Middle frontal gyrus (tissue), 1 donor: Measurements from ENCODE around the gene MYH16.
"Not testable (repeated sequence)": the region's sequence is repeated elsewhere in the genome, so short reads cannot be mapped to it uniquely, and the experiment has no call there.

Experiments
- DNase-seq: peaks from one replicate; pipeline ENCODE4 v3.0.0-alpha.2; 2015; ENCODE audit warnings: low spot score; ENCODE audit errors: extremely low spot score

Gene MYH16

DNA sequence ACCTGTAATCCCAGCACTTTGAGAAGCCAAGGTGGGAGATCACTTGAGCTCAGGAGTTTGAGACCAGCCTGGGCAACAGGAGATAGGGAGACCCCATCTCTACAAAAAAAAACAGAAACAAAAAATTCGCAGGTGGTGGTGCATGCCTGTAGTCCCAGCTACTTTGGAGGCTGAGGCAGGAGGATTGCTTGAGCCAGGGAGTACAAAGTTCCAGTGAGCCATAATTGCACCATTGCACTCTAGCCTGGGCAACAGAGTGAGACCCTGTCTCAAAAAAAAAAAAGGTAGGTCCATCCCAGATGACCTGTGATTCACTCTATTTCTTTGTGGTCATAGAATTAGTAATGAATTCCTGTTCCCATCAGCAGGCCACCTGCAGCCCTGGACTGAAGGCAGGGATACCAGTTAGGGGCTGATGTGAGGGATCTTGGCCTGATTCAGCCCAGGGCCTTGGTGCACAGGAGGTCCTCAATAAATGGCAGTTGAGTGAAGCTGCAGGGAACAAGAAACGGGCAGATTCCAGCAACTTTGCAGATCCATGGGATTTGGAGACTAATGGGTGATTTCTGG is at the start of gene MYH16:
TSS of gene MYH16 (plus strand) at position 364 of the 570 bp plus-strand sequence.
- DNase-seq = no peak

DNA sequence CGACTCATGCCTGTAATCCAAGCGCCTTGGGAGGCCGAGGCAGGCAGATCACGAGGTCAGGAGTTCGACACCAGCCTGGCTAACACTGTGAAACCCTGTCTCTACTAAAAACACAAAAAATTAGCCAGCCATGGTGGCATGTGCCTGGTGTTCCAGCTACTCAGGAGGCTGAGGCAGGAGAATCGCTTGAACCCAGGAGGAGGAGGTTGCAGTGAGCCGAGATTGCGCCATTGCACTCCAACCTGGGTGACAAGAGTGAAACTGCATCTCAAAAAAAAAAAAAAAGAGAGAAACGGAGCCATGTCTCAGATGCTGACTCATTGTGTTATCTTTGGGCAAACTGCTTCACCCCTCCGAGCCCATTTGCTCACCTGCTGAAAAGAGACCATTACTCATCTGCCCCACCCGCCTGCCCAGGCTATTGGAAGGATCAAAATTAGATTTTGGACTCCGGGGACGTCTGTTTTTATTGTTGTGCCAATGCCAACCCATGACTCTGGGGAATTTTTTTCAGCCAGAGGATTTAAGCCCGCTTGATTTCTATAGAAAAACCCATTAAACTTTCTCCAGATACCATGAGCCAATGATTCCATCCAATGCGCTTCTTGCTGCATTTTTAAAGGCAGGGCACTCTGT is 48.3 kb upstream of the MYH16 start:
- not testable (repeated sequence) for DNase-seq

DNA sequence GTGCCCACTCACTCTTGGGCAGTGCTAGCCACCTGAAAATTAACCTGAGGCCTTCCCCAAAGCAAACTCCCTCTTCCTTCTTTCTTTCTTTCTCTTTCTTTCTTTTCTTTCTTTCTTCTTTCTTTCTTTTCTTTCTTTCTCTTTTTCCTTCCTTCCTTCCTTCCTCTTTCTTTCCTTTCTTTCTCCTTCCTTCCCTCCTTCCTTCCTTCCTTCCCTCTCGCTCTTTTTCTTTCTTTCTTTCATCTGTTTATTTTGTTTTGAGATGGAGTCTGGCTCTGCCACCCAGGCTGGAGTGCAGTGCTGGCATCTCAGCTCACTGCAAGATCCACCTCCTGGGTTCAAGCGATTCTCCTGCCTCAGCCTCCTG is 47.8 kb upstream of the MYH16 start:
- DNase-seq = no peak

DNA sequence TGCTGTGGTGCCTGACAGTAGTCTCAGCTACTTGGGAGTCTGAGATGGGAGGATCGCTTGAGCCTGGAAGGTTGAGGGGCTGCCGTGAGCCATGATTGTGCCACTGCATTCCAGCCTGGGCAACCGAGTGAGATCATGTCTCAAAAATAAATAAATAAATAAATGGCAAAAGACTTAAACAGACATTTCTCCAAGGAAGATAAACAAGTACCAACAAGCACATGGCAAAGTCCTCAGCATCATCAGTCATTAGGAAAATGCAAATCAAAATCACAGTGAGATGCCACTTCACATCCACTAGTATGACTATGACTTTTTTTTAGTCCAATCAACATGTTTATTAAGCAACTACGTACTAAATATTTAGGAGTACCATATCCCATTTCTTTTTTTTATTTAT is 43.4 kb upstream of the MYH16 start:
- no peak for DNase-seq

DNA sequence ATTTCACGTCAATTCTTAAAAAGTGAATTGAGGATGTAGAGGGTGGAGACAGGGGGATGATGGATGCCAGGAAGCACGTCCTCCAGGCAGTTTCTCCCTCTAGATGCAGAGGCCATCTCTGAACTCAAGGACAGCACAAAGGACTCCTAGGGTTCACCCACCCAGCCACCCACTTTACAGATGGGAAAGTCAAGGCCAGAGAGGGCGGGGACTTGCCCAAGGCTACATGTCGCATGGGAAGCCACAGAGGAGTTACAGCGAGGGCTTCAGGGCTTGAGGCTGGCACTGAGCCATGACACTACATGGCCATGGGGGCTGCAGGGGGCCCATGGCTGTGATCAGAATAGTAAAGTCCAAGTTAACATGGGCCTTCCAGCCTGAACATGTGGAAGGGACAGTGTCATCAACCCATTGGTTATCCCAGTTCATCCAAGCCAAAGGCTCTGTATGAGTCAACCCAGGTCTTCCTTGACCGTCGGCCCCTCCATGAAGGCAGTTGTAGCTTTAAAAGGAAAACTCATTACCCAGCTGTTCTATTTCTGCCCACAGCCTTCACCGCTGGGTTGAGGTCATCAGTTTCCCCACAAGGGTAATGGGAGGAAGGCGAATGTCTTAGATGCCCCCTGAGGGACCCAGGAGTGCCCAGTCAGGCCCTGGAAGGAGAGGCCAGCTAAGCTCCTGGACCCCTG is 40.4 kb upstream of the MYH16 start:
- DNase-seq = no peak

DNA sequence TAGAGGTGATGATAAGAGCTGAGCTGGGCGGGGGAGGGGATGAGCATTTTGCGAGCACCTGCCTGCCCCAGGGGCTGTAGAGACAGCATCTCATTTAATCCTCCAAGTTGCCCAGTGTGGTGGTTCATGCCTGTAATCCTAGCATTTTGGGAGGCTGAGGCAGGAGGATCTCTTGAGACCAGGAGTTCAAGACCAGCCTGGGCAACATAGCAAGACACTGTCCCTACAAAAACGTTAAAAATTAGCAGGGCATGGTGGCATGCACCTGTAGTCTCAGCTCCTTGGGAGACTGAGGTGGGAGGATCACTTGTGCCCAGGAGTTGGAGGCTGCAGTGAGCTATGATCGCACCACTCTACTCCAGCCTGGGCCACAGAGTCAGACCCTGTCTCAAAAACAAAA is 39.7 kb upstream of the MYH16 start:
- not testable (repeated sequence) for DNase-seq

DNA sequence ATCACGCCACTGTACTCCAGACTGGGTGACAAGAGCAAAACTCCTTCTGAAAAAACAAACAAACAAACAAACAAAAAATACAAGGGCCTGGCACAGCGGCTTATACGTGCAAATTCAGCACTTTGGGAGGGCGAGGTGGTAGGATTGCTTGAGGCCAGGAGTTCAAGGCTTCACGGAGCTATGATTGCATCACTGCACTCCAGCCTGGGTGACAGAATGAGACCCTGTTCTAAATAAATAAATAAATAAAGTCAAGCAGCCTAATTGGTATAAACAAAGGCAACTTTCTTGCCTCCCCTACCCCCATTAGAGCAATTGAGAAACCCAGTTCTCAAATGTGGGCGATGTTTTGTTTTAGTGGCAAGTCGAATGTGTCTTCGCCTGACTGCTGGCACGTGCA is 38.5 kb upstream of the MYH16 start:
- DNase-seq = no peak

DNA sequence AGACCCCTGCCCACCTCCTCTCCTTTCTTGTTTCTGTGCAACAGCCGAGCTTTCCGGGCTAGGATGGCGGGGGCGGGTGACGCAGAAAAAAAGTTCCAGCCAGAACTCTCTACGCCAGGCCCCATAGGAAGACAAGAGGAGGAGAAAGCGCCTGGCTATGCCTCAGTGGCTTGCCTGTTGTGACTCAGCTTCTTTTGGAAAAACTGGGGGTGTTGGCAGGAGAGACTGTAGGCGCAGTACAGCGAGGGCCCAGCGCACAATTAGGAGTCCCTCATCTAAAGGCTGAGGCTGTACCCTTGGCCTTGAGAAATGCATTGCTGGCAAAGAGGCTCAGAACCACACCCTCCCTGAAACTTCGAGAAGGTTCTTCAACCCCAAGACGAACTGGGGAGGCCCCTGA is 36.7 kb upstream of the MYH16 start:
- DNase-seq = no peak

DNA sequence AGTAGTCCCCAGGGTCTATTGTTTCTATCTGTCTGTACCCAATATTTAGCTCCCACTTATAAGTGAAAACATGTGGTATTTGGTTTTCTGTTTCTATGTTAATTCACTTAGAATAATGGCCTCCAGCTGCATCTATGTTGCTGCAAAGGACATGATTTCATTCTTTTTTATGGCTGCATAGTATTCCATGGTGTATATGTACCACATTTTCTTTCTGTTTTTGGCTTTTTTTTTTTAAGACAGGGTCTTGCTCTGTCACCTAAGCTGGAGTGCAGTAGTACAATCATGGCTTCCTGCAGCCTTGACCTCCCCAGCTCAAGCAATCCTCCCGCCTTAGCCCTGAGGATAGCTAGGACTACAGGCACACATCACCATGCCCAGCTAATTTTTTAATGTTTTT is 34.8 kb upstream of the MYH16 start:
- DNase-seq = not testable (repeated sequence)

DNA sequence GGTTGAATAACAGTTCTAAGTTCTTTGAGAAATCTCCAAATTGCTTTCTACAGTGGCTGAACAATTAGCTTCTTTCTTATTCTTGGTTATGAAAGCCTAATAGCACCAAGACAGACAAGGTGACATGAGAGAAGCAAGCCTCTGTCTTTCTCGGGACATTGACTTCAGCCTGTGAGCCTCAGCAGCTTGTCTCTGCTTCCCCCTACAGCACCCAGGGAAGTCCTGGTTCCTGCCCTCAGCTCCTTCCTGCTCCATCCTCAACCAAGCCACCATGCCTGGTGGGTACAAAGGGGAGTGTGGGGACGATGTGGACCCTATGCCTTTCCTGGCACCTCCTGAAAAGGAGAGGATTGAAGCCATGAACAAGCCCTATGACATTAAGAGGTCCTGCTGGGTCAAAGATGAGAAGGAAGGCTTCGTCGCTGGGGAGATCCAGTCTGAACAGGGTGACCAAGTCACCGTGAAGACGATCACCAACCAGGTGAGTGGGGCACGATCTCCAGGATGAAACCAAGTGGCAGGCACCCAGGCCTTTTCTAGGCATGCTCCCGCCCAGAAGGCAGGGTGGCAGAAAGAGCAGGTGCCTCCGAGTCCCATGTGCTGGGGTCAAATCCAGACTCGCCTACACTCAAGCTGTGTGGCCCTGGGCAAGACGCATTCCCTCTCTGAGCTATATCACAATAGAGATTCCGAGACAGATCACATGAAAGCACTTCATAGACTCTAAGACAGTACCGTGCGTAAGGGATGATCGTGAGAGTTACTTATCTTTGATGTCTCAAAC is 33.9 kb upstream of the MYH16 start:
- DNase-seq = no peak

DNA sequence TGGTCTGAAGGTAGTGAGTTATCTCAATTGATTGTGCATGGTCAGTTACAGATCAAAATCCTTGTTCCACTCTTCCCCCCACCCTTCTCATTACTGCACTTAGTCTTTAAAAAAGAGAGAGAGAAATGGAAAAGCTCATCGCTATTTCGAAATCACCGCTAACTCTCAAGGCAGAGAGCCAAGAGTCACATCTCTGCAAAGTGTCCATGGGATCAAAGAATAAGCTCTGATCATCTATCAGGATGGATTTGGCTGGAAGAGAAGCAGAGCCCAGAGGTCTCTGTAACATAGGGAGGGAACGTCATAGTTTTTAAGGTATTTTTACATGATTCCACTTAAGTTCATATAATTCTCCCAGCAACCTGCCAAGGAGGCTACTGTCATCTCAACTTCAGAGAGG is 30.0 kb upstream of the MYH16 start:
- no peak for DNase-seq

DNA sequence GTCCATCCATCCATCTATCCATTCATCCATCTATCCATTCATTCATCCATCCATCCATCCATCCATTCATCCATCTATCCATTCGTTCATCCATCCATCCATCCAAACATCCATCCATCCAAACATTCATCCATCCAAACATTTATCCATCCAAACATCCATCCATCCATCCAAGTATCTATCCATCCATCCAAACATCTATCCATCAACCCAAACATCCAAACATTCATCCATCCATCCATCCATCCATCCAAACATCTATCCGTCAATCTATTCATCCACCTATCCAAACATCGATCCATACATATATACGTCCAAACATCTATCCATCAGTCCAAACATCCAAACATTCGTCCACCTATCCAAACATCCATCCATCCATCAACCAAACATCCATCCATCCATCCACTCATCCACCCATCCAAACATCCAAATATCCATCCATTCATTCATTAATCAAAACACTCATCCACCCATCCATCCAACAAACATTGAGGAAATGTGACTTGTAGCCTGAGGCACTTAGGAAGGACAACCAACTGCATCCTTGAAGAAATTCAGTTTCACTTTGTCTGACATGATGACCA is 28.8 kb upstream of the MYH16 start:
- DNase-seq = no peak

DNA sequence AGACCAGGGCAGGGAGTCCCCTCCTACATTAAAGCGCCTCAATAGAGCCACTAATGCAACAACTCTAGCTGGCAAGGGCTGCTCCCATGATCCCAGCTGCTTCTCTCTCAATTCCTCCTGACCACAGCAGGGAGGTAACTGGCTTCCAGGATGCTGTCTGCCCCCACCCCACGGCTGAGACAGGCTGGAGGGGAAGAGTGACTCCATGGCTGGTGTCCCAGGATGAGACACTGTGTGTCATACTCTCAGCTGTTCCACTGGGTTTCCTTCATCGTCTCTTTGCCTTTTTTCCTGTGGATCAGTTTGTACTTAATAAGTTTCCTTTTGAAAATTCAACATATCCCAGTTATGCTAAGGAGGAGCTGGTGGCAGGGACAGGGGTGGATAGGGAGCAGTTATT is 27.7 kb upstream of the MYH16 start:
- DNase-seq = no peak

DNA sequence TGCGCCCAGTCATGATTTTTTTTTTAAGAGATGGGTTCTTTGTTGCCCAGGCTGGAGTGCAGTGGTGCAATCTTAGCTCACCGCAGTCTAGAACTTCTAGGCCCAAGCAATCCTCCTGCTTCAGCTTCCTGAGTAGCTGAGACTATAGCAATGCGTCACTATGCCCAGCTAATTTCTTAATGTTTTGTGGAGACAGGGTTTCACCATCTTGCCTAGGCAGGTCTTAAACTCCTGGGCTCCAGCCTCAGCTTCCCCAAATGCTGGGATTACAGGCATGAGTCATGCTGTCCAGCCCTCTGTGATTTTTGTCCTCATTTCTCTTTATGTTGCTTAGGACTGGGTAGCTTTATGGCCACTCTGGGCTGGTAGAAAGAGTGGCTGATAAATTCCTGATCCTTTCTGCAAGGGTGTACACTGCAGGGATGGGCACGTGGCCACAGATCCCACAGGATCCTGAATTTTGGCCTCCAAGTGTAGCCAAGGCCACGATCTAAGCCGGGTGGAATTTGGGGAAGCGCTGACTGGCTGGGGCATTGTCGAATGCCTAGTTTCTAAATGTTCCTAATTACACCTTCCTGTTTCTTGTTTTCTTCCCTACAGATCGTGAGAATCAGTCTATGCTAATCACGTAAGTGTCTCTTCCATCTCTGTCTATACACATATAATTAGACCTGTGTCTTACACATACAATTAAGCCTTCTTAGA is 24.1 kb upstream of the MYH16 start:
- DNase-seq = no peak

DNA sequence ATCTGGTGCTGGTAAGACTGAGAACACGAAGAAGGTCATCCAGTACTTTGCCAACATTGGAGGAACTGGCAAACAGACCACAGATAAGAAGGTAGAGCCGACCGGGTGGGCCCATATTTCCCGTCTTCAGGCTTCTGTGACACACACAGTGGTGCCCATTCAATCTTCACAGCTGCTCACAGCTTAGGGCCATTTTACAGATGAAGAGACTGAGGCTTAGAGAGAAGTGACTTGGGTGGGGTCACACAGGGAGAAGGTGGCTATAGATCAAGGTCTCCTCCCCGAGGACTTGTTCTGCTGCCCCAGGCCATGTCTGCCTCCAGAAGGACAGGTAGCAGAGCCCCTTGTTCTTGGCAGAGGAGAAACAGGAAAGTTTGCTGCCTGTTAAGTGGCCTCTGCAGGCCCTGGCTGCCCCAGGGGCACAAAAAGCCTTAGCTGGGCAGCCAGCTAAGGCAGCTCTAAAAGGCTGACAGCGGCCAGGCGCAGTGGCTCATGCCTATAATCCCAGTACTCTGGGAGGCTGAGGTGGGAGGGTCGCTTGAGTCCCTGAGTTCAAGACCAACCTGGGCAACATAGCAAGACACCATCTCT is 22.6 kb upstream of the MYH16 start:
- no peak for DNase-seq

DNA sequence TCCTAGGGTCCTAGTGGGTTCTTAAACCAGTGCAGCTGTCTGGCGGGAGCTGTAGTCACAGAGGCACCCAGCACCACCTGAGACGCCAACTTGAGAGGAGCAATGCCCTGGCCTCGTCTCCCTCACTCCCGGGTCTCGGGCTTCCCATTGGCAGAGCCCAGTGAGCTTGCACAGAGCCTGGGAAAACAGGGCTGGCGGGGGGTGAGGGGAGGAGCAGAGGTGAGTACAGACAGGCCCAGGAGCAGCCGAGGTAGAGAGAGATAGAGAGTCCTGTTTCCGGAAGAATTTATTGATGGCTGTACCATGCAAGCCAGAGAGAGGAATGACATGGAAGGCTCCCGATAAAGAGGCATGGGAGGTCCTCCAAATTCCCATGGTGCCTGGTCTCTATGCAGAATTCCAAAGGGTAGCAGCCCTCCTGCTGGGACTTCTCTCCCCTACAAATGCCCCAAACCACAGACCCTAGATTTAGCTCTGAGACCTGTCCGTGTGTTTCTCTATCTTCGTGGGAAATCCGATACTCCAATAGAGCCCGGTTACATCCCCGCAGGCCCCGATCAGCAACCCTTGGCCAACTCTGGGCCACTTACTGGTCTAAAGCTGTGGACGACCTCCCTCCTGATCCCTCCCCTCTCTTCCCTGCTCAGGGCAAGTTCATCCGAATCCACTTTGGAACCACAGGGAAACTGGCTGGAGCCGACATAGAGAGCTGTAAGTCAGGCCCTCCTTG is 20.3 kb upstream of the MYH16 start:
- DNase-seq = no peak

DNA sequence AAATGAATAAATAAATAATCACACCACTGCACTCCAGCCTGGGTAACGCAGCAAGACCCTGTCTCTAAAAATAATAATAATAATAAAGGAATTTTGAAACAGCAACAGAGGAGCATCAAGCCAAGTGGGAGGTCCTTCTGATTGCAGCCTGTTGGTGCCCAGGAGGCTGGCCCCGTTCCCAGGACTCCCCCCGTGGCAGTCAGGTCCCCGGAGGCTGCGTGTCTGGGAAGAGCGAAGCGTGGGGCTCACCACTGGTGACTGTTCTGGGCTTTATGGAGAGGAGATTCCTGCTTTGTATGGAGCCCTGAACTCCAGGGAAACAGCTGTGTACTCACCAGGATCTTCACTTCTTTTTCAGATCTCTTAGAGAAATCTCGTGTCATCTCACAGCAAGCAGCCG is 19.3 kb upstream of the MYH16 start:
- DNase-seq = no peak

DNA sequence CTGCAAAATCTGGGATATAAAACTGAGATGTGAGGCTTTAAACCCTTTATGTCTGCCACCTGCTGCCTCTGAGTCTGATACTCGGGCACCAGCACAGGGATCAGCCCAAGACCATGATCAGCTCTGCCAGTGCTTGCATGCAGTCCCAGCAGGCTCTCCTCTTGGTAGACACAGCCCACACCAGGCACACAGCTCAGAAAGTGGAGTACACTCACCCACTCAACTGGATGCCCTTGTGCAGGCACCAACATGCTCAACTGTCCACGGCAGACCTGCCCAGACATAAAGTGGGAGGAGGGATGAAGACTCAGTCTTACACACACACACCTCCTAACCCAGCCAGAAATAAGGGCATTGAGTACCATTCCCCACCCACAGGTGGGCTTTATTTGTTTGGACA is 18.2 kb upstream of the MYH16 start:
- no peak for DNase-seq

DNA sequence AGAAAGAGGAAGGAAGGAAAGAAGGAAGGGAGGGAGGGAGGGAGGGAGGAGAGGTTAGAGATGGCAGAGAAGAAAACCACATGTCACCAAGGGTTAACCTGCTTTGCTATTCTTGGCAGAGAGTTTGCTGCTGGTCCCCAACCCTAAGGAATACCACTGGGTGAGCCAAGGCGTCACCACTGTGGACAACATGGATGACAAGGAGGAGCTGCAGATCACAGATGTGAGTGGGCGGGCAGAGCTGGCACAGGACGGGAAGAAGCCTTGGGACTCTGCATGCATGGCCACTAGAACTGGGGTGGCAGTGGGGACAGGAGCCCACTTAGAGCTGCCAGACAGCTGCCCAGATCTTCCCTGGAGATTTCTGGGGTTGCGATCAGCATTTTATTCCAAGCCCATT is 17.2 kb upstream of the MYH16 start:
- no peak for DNase-seq

DNA sequence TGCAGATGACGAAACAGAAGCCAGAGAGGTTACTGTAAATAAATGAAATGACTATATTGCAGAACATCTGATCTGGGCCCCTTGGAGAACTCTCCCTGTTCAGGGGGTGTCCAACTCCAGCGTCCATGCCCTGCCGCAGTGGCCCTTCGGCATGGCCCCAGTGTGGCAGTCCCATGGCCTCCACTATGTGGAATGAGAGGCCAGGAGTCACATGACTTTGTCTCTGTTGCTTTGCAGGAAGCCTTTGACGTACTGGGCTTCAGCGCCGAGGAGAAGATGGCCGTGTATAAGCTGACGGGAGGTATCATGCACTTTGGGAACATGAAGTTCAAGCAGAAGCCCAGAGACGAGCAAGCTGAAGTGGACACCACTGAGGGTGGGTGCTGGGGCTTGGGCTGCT is 15.6 kb upstream of the MYH16 start:
- no peak for DNase-seq
